K562 (cell line): Measurements from ENCODE around the gene HOXB7. TPM values are rescaled to one million over a fixed set of nuclear protein-coding genes. Genes with fewer than 3 reads are reported as not detected.
A peak's percentile ranks its signal among the peaks of the same experiment; 100 is the strongest.

Experiments used
- ATF1 ChIP-seq, 2 experiments: fragments of 450-650 bp in 1 of 2; IDR thresholded peaks; 2 replicates each; pipeline ENCODE4 v1.6.1; 2016; ENCODE audit warnings: missing compliant biosample characterization in 1 of 2, missing genetic modification characterization in 1 of 2
- BMI1 ChIP-seq: fragments of 150-350 bp; IDR thresholded peaks from 2 replicates; pipeline ENCODE4 v1.6.1; 2014; ENCODE audit warnings: low read length
- CREM ChIP-seq: IDR thresholded peaks from 2 replicates; pipeline ENCODE4 v1.6.1; 2014; ENCODE audit warnings: antibody characterized with exemption, low read depth
- EP400 ChIP-seq: fragments of 450-650 bp; IDR thresholded peaks from 2 replicates; pipeline ENCODE4 v1.6.1; 2017; ENCODE audit warnings: antibody characterized with exemption, mild to moderate bottlenecking, moderate library complexity
- FOXA3 ChIP-seq, 2 experiments: fragments of 450-650 bp in 1 of 2; sonication (generic) in 1 of 2; formaldehyde crosslinking; IDR thresholded peaks in 1 of 2; conservative IDR thresholded peaks in 1 of 2; 2 replicates each; pipeline versions ENCODE4 v1.4.0 to v1.8.0; 2020 to 2022; ENCODE audit warnings: mild to moderate bottlenecking in 2 of 2, missing genetic modification reagents in 1 of 2
- HDGF ChIP-seq: fragments of 450-650 bp; IDR thresholded peaks from 2 replicates; pipeline ENCODE4 v1.6.1; 2016
- HNRNPH1 ChIP-seq: fragments of 200-400 bp; formaldehyde crosslinking; optimal IDR thresholded peaks from 2 replicates; pipeline ENCODE3; 2017; ENCODE audit warnings: low read depth, mild to moderate bottlenecking, low read length, moderate library complexity
- PHF8 ChIP-seq: fragments of 200-600 bp; sonication (generic); IDR thresholded peaks from 2 replicates; pipeline ENCODE4 v1.6.1; 2012; ENCODE audit warnings: mixed run types, mild to moderate bottlenecking, inconsistent platforms, low read length, moderate library complexity, borderline replicate concordance
- PTTG1 ChIP-seq: fragments of 450-650 bp; IDR thresholded peaks from 2 replicates; pipeline ENCODE4 v1.6.1; 2016; ENCODE audit warnings: low read depth, mild to moderate bottlenecking, missing genetic modification characterization, missing compliant biosample characterization
- RAD21 ChIP-seq, 2 experiments: fragments of 250-450 bp in 1 of 2; fragments of 450-650 bp in 1 of 2; sonication (Bioruptor Pico) in 1 of 2; formaldehyde crosslinking in 1 of 2; IDR thresholded peaks in 1 of 2; conservative IDR thresholded peaks in 1 of 2; 2 replicates each; pipeline versions ENCODE4 v1.4.0 to v1.8.0; 2020 to 2022; ENCODE audit warnings: mild to moderate bottlenecking in 2 of 2, moderate library complexity in 1 of 2
- SMARCB1 ChIP-seq: IDR thresholded peaks from 2 replicates; pipeline ENCODE4 v1.6.1; 2011; ENCODE audit warnings: improper control_type of control experiment, low read depth; ENCODE audit not compliant: insufficient read length
- SMARCC2 ChIP-seq: fragments of 450-650 bp; IDR thresholded peaks from 2 replicates; pipeline ENCODE4 v1.6.1; 2017; ENCODE audit warnings: antibody characterized with exemption, moderate library complexity, mild to moderate bottlenecking, low read depth
- SRSF1 ChIP-seq: fragments of 200-400 bp; formaldehyde crosslinking; IDR thresholded peaks from 2 replicates; pipeline ENCODE4 v1.6.1; 2017; ENCODE audit warnings: mild to moderate bottlenecking, low read depth, low read length, moderate library complexity
- YY1 ChIP-seq, 3 experiments: IDR thresholded peaks; 2 replicates each; pipeline ENCODE4 v1.6.1; 2011; ENCODE audit warnings: low read length in 2 of 3, mild to moderate bottlenecking in 2 of 3, moderate library complexity in 2 of 3, borderline replicate concordance in 1 of 3, control low read depth in 1 of 3, low read depth in 1 of 3; ENCODE audit not compliant: insufficient read depth in 3 of 3, insufficient replicate concordance in 2 of 3, control insufficient read depth in 1 of 3, insufficient read length in 1 of 3; ENCODE audit errors: extremely low read depth in 1 of 3
- ZC3H4 ChIP-seq: sonication (generic); formaldehyde crosslinking; IDR thresholded peaks from 2 replicates; pipeline ENCODE4 v1.9.0; 2021; ENCODE audit warnings: missing genetic modification reagents, borderline replicate concordance
- ZNF586 ChIP-seq: fragments of 450-650 bp; formaldehyde crosslinking; conservative IDR thresholded peaks from 2 replicates; pipeline ENCODE4 v1.4.0; 2020; ENCODE audit warnings: mild to moderate bottlenecking, moderate library complexity
- ZNF766 ChIP-seq: fragments of 200-800 bp; sonication (Bioruptor generic); conservative IDR thresholded peaks from 2 replicates; pipeline ENCODE4 v1.6.1; 2016; ENCODE audit warnings: missing genetic modification characterization, missing compliant biosample characterization
- ZNF79 ChIP-seq: fragments of 250-450 bp; sonication (Bioruptor Pico); IDR thresholded peaks from 2 replicates; pipeline ENCODE4 v1.4.0; 2020; ENCODE audit warnings: low read depth, mild to moderate bottlenecking, moderate library complexity
- polyA plus RNA-seq, 8 experiments: library from polyadenylated mRNA; depleted of rRNA in 4 of 8; stranded (reverse) in 5 of 8; unstranded in 3 of 8; fragments of >200 nt; fragmentation: Nextera tagmentation in 2 of 8; fragmentation: Illumina TruSeq in 1 of 8; extraction: Ambion mirVana in 2 of 8; extraction: Trizol in 1 of 8; gene quantifications; 2 replicates each; pipeline versions ENCODE4 v1.2.1 to v1.2.3, GENCODE V29; 2011 to 2014; ENCODE audit warnings: inconsistent platforms in 1 of 8, missing spikeins in 1 of 8
- total RNA-seq, 7 experiments: library from RNA; depleted of rRNA in 6 of 7; stranded (reverse); fragments of >200 nt in 6 of 7; fragmentation: Illumina TruSeq in 2 of 7; extraction: Trizol in 2 of 7; gene quantifications; 2 replicates each; pipeline versions ENCODE4 v1.2.1 to v1.2.3, GENCODE V29; 2011 to 2021; ENCODE audit warnings: low replicate concordance in 1 of 7
- TF ChIP-seq, protein P1 (sequence below): sonication (generic); formaldehyde crosslinking; IDR thresholded peaks from 2 replicates; pipeline ENCODE4 v1.9.0; 2022; ENCODE audit warnings: mild to moderate bottlenecking, missing genetic modification reagents
- TF ChIP-seq, protein P2 (sequence below): sonication (generic); formaldehyde crosslinking; IDR thresholded peaks from 2 replicates; pipeline ENCODE4 v1.4.0; 2020; ENCODE audit warnings: mild to moderate bottlenecking, missing genetic modification reagents
- TF ChIP-seq, protein P3 (sequence below): IDR thresholded peaks from 2 replicates; pipeline ENCODE4 v1.6.1; 2011; ENCODE audit warnings: borderline replicate concordance, low read depth, mild to moderate bottlenecking, moderate library complexity, low read length; ENCODE audit not compliant: insufficient read depth, poor library complexity, severe bottlenecking

HOXB7 gene
- total and polyA plus RNA-seq, 9 of the 15 experiments (the other 6 are each of a cell fraction or from before 2014, with no cell fraction given): 5.5 to 16.7 (median 8.3) TPM

DNA sequence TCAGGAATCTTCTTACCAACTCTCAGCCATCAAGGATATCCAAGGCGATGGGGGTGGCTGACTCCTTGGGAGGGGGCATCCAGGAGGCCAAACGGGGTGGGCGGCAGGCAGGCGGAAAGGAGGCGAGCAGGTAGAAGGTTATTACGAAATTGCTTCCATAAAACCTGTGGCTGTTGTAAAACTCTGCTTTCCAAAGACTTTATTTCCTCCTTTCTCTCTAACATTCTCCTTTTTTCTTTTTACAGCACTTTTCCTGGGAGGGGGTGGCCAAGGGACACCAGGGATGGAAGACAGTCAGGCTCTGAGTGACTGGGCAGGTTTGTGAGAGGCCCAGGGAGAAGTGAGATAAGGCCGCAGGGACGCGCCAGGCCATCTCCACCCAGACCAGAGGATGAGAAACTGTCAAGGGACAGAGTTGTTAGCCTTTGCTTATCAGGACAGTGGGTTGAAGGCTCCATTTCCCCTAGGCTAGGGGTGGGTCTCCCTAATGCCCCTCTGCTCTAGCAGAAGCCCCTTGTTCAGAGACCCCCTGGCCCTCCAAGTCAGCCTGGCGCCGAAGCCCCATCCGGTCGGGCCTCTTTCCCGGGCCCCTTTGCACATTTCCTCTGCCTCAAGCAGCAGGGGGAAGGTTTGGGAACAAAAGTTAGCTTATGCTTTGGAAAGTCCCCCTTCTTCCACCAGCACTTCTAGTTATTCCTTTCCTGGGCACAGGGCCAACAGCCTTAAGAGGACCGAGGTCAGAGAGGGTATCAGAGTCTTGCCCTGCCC is 20.3 kb upstream of the HOXB7 start (continued):
- TF ChIP-seq ZNF586 (CRISPR knock-in tag): no peak
- no peak for TF ChIP-seq ZNF79 (CRISPR knock-in tag)
- TF ChIP-seq RAD21 (CRISPR knock-in tag; conservative IDR thresholded peaks at IDR 0.05 in 1 of 2, IDR thresholded peaks at IDR 0.05 in 1 of 2): no peak
- no peak for TF ChIP-seq ZC3H4
- TF ChIP-seq CREM: peak; percentile 70
- peak; percentile 39; the same call in 1 of the 2 replicates for TF ChIP-seq EP400
- TF ChIP-seq ZNF766 (CRISPR knock-in tag): peak; percentile 68
- no peak for TF ChIP-seq FOXA3 (CRISPR knock-in tag; conservative IDR thresholded peaks at IDR 0.05 in 1 of 2, IDR thresholded peaks at IDR 0.05 in 1 of 2)
- no peak for TF ChIP-seq ATF1 (CRISPR knock-in tag; IDR thresholded peaks at IDR 0.05)
- TF ChIP-seq ATF1 (tag; IDR thresholded peaks at IDR 0.05): peak; percentile 53
- TF ChIP-seq PTTG1 (tag): no peak
- TF ChIP-seq HNRNPH1: no peak
- TF ChIP-seq PHF8: peak; percentile 6; the same call in 1 of the 2 replicates
- no peak for TF ChIP-seq BMI1
- TF ChIP-seq, protein P1, sequence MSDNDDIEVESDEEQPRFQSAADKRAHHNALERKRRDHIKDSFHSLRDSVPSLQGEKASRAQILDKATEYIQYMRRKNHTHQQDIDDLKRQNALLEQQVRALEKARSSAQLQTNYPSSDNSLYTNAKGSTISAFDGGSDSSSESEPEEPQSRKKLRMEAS (CRISPR knock-in tag): peak; percentile 27; the same call in 1 of the 2 replicates
- TF ChIP-seq, protein P2, sequence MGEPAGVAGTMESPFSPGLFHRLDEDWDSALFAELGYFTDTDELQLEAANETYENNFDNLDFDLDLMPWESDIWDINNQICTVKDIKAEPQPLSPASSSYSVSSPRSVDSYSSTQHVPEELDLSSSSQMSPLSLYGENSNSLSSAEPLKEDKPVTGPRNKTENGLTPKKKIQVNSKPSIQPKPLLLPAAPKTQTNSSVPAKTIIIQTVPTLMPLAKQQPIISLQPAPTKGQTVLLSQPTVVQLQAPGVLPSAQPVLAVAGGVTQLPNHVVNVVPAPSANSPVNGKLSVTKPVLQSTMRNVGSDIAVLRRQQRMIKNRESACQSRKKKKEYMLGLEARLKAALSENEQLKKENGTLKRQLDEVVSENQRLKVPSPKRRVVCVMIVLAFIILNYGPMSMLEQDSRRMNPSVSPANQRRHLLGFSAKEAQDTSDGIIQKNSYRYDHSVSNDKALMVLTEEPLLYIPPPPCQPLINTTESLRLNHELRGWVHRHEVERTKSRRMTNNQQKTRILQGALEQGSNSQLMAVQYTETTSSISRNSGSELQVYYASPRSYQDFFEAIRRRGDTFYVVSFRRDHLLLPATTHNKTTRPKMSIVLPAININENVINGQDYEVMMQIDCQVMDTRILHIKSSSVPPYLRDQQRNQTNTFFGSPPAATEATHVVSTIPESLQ (CRISPR knock-in tag): peak; percentile 49; the same call in 1 of the 2 replicates
- no peak for TF ChIP-seq SRSF1
- peak; percentile 82 for TF ChIP-seq SMARCC2
- peak in 1 of 3 experiments; percentile 48 for TF ChIP-seq YY1 (IDR thresholded peaks at IDR 0.05; ENCODE audit: borderline replicate concordance in 1 of 3, control insufficient read depth in 1 of 3, extremely low read depth in 1 of 3, insufficient read depth in 3 of 3, insufficient read length in 1 of 3, insufficient replicate concordance in 2 of 3, low read depth in 1 of 3, low read length in 2 of 3)
- no peak for TF ChIP-seq HDGF
- TF ChIP-seq SMARCB1: peak; percentile 35
- TF ChIP-seq, protein P3, sequence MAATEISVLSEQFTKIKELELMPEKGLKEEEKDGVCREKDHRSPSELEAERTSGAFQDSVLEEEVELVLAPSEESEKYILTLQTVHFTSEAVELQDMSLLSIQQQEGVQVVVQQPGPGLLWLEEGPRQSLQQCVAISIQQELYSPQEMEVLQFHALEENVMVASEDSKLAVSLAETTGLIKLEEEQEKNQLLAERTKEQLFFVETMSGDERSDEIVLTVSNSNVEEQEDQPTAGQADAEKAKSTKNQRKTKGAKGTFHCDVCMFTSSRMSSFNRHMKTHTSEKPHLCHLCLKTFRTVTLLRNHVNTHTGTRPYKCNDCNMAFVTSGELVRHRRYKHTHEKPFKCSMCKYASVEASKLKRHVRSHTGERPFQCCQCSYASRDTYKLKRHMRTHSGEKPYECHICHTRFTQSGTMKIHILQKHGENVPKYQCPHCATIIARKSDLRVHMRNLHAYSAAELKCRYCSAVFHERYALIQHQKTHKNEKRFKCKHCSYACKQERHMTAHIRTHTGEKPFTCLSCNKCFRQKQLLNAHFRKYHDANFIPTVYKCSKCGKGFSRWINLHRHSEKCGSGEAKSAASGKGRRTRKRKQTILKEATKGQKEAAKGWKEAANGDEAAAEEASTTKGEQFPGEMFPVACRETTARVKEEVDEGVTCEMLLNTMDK: no peak
